ENCODE measurements around the gene NUDT4.

GRCh38 chr12:93366422-93366821, 11.3 kb upstream of the NUDT4 start:
- TF ChIP-seq CTCF (IDR thresholded peaks at IDR 0.05) (no peak), POLR2A (IDR thresholded peaks at IDR 0.05) (no peak), POLR2AphosphoS5 (IDR thresholded peaks at IDR 0.05) (no peak)

Data from prostate gland (tissue), 2 donors.